Measurements from ENCODE around the gene SMIM21.

The SMIM21 gene

GRCh38 chr18:75377258-75377657 lies 50.2 kb downstream of the SMIM21 start:
- no peak for DNase-seq (ENCODE audit: low read depth)

DNA sequence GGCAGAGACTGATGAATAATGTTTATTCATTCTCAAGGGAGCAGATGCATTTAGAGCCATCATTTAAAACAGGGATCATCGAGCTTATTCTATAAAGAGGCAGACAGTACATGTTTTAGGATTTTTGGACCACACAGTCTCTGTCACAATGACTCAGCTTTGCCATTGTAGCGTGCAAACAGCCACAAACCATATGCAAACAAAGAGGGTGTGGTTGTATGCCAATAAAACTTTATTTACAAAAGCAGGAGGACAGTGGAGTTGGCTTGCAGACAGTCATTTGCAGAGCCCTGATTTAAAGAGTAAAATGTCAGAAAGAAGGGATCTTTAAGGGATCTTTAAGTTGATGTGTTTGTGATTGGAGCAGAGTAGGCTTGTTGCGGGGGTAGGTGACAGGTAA lies 51.5 kb downstream of the SMIM21 start:
- no peak for DNase-seq (ENCODE audit: low read depth)

GRCh38 chr18:75375341-75375740 lies 52.2 kb downstream of the SMIM21 start:
- no peak for DNase-seq (ENCODE audit: low read depth)

- DNase-seq (ENCODE audit: low read depth) = no peak
Observed at GRCh38 chr18:75374466-75374865, 53.0 kb downstream of the SMIM21 start.

DNA sequence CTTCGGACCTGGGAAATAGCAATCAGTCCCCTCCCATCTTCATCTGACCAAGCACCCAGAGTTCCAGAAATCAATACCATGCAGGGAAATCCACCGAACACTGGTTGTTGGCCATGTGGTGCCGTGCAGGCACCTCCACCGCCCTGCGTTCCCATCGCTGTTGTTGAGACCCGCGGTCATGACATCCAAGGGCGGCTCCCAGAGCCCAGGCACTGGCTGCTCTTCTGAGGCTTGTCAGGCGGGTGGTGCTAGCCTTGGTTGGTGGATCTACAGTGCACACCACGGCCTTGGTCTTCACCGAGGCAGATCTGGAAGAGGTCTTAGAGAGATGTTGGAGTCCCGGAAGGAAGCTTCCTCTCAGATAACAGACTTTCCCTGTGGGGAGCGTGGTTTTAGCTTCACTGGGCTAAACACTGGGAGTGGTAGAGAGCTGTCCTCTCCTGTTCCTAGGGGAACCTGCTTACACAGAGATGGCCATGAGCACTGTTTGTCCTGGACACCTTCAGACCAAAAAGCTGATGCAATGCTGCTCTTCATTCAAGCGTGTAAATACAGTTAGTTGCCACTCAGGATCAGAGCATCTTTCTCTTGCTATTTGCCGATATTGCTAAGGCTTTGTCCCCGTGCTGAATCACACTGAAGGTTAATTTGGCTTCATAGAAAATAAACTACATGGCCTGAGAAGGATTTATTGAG lies 58.3 kb downstream of the SMIM21 start:
- no peak for DNase-seq (ENCODE audit: low read depth)

DNA sequence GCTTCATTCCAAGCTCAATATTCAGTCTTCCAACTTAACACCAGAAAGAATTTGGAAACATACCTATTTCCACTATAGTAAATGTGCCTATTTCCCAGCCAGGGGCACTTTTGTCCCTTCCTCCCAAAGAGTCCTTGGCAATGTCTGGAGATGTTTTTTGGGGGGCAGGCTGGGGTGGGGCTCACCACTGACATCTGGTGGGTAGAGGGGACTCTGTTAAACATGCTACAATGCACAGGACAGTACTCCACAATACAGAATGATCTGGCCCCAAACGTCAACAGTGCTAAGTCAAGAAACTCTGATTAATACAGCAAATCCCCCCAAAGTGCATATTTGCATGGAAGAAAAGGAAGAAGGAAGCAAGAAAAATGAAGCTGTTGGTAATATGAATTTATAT lies 61.7 kb downstream of the SMIM21 start:
- DNase-seq (ENCODE audit: low read depth) = no peak

- DNase-seq (ENCODE audit: low read depth) = no peak
Observed at GRCh38 chr18:75365254-75365629, 62.3 kb downstream of the SMIM21 start.

- DNase-seq (ENCODE audit: low read depth) = no peak
Observed at GRCh38 chr18:75364512-75365253, 62.8 kb downstream of the SMIM21 start.

DNA sequence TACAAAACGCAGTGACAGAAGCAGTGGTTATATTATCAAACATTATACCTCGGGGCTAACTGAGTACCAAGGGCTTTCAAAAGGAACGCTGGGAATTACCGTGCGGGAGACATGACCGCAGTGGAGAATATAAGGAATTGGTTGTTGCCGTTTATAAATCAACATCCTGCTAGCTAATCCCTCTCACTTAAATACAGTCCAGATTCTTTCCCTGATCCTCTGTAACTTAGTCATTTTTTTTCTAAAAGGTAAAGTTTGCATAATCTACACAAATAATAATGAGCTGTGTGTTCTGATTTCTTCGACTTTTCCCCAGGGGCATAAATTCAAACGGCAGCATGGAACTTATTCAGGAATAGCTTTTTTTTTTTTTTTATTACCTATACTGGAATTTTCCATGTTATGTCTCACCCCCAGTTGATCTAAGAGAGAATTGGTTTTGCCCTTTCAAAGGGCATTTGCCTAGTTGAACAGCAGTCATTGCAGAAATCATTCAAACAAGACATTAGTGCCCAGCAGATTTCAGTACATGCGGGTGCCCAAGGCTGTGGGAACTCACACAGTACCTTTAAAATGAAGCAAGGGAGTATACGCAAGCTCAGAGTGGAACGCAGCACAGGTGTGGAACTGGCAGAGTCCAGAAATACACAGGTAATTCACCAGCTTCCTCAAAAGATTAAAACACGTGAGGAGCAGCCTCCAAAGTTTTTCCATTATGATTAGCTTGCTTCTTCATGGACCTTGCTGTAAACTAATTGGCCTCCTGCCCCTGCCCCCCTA lies 63.9 kb downstream of the SMIM21 start:
- DNase-seq (ENCODE audit: low read depth) = no peak

DNA sequence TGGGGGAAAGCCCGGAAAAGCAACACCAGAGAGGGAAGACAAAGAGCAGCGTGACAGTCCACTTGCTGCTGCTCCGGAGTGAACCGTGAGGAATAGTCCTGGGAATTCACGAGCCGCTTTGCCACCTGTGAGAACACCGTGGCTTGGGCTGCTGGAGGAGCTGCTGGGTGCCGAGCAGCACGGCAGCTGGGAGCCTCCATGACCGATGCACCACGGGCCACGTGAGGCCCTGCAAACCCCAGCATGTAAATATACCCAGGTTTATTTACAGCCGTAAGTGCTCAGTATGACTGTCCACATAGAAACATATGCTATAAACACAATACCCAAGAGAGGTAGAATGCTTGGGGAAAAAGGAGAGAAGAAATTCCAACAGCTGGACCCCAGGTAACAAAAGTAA lies 65.1 kb downstream of the SMIM21 start:
- DNase-seq (ENCODE audit: low read depth) = no peak

DNA sequence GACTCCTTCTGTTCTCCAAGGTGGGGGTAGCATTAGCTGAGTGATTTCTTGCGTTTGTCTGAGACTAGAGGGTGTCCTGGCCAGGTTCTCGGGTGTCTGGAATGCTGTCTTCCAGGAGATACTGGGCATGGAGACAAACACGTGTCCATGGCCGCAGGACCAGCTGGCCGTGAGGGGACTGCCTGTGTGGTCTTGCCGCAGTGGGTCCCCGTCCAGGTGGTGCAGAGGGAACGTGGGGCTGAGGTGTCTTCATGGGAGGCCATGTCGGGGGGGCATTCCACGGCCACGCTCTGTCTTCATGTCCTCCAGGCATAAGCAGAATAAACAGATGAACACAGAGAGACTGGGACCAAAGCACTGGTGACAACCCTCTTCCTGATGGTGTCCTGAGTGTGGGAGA lies 66.6 kb downstream of the SMIM21 start:
- DNase-seq (ENCODE audit: low read depth) = no peak

DNA sequence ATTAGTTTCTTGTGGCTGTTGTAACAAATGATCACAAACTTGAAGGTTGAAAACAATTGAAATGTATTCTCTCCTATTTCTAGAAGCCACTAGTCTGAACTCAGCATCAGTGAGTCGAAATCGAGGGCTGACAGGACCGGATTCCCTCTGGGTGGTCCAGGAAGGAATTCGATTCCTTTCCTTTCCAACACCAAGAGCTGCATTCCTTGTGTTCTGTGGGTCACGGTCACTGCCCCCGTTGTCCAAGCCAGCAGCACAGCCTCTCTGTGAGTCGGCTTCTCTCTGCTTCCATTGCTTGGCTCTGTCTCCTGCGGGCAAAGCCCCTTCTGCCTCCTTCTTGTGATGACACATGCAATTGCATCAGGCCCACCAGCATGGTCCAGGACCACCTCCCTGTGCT lies 67.3 kb downstream of the SMIM21 start:
- no peak for DNase-seq (ENCODE audit: low read depth)
